ENCODE data around the gene ACCS.

ACCS gene, protein sequence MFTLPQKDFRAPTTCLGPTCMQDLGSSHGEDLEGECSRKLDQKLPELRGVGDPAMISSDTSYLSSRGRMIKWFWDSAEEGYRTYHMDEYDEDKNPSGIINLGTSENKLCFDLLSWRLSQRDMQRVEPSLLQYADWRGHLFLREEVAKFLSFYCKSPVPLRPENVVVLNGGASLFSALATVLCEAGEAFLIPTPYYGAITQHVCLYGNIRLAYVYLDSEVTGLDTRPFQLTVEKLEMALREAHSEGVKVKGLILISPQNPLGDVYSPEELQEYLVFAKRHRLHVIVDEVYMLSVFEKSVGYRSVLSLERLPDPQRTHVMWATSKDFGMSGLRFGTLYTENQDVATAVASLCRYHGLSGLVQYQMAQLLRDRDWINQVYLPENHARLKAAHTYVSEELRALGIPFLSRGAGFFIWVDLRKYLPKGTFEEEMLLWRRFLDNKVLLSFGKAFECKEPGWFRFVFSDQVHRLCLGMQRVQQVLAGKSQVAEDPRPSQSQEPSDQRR

DNA sequence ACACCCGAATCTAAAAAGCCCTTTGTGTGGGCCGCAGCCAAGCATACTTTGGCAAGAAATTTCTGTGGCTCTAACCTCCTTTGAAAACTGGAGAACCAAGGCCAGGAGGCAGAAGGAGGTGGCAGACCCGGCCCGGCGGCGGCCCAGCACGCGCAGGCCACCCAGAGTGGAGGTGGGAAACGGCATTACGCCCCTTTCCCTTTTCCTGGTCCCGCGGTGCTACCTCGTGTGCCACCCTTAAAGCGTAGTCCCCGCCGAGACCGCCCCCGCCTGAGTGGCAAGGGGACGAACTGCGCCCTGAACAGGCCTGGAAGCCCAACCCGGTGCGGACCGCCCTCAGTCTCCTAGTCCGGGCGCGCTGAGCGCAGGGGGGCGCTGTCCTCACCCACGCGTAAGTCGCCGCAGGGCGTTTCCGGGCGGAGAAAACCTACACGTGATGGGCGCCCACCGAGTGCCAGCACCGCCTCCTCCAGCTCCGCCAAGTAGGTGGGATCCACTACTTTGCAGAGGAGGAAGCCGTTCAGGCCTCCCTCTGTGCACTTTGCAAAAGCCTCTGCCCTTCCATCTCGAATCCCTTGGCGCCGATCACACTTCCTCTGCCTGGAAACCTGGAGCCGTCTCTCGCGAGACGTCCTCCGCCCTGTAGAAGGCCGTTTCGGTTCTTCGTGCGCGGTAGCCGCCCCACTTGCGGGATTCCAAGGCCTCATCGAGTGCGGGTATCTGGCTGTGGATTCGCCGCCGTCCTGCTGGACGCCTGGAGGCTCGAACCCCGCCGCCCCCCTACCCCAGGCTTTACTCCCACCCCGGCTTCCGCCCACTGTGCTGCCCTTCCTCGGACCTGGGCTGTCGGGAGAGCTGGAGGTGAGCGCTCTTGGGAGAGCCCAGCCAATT is at the start of gene ACCS:
Gene ACCS, plus strand, starts transcription at position 430 of the 891 bp plus-strand sequence. CDS start 1,358 bp downstream, outside the sequence.
- in situ Hi-C loops (cut with HindIII; ENCODE audit: low sequenced_read_pairs): no loop called here

DNA sequence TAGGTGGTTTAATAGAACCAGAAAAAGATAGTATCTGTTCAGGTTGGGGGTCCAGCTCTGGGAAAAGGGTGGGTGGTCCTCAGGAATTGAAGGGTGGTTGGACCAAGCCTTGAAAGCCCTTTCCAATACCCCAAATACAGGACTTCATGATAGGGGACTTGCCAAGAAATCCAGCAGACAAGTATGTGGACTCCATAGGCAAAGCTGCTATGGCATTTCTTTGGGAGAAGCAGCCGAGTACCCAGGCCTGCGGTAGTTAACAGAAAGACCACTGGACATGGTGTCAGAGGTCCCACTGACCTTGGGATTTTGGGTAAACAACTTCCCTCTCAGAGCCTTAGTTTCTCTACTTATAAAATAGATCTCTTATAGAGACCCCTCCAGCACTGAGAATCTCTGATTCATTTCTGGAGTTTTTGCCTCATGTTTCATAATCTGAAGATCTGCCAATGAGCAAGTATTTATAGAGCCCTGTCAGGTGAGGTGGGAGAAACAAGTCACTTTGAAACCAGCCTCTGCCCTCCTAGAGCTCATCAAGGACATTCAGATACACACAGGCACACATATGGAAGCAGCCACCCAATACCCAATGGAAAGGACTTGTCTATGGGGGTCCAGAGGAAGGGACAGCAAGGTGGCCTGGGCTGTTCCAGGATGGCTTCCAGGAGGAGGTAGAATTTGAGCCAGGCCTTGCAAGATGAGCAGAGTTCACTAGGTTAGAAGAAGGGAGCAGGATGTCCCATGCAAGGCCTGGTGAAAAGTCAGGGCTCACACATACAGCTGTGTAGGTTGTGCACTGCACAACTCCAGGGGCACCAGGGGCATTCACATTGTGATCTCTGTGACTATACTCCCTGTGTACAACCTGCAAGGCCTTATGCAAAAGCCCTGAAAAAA is 49.3 kb upstream of the ACCS start:
- in situ Hi-C loops (cut with HindIII; ENCODE audit: low sequenced_read_pairs): no loop called here

DNA sequence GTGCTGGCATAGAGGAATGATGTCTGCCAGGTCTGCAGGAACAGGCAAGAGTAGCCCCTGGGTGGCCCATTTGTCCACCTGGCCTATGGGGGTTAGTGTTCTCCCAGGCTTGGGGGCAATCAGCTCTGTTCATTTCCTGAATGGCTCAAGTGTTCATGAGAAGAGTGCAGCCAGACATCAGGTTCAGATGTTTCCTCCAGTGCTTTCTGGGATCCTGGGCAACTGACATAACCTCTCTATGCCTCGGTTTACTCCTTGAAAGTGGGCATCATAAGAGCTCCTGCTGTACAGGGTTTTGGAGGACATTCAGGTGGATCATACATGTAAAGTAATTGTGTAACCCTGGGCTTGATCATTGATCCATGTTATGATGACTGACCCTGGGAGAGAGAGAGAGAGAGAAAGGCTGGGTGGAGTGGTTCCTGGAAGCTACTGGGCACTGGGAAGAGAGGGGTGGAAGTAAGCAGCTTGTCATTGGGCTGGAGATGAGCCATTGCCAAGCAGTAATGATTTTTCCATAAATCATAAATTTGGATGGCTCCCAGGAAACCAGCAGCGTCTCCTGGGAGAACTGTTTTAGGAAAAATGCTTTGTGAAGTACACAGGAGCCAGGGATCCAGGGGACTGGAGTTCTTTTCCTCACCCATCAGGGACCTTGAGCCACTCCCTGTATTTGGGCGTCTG is 48.5 kb upstream of the ACCS start:
- in situ Hi-C loops (cut with HindIII; ENCODE audit: low sequenced_read_pairs): no loop called here

DNA sequence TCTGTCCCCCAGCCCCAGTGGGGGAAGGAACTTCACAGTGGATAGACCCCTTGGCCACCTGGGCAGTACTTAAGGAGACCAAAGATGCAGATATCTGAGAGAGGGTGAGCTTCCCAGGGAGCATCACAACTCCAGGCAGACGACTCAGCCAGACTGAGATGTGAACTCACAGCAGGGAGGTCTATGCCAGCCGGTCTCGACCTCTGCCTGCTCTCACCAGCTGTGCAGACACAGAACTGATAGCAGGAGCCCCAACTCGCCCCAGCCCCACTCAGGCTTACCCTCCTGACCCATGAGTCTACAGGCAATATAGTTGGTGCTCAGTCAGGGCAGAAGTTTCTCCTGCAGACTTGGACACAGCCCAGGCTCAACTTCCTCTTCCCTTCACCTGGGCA is 47.9 kb upstream of the ACCS start:
- in situ Hi-C loops (cut with HindIII; ENCODE audit: low sequenced_read_pairs): no loop called here

DNA sequence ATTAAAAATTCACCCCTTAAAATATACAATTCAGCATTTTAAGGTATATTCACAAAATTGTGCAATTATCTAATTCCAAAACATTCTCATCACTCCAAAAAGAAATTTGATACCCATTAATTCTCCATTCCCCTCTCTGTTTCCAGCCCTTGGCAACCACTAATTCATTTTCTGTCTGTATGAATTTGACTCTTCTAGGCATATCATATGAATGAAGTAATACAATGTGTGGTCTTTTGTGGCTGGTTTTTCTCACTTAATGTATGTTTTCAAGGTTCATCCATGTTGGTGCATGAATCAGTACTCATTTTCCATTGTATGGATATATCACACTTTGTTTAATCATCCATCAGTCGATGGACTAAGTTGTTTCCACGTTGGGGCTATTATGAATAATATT is 47.2 kb upstream of the ACCS start:
- in situ Hi-C loops (cut with HindIII; ENCODE audit: low sequenced_read_pairs): no loop called here

DNA sequence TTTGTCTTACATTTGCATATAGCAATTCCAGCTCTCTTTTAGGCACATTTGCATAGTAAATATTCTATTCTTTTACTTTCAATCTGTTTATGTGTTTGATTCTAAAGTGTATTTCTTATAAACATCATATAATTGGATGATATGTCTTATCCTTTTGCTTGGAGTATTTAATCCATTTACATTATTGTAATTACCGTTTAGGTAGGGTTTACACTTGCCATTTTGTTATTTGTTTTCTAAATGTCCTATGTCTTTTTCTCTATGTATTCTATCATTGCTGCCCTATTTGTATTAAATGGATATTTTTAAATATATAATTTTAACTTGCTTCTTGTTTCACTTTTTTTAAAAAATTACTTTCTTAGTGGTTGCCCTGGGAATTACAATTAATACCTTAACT is 41.1 kb upstream of the ACCS start:
- in situ Hi-C loops (cut with HindIII; ENCODE audit: low sequenced_read_pairs): no loop called here

DNA sequence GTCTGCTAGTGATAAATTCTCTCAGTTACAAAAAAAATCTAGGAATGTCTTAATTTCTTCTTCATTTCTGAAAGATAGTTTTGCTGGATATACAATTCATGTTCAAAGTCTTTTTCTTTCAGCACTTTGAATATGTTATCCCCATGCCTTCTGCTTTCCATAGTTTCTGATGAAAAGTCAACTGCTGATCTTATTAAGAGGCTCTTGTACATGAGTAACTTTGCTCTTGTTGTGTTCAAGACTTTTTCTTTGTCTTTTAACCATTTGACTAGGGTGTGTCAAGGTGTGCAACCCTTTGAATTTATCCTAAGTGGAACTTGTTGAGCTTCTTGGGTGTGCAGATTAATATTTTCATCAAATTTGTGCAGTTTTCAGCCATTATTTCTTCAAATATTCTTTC is 40.3 kb upstream of the ACCS start:
- in situ Hi-C loops (cut with HindIII; ENCODE audit: low sequenced_read_pairs): no loop called here

DNA sequence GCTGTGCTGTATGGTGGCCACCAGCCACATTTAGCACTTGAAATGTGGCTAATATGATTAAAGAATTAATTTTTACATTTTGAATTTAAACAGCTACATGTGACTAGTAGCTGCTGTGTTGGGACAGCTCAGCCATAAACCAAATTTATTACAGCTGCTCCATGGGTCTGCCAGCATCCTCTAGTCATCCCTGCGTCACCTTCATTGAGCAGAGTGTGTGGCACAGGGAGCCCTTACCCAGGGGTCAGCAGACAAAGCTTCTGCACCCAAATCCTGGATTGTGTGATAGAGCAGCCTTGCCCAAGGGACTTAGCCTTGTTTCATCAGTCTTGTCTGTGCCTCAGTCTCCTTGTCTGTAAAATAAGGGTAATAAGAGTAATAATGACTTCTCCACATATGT is 37.7 kb upstream of the ACCS start:
- in situ Hi-C loops (cut with HindIII; ENCODE audit: low sequenced_read_pairs): no loop called here

DNA sequence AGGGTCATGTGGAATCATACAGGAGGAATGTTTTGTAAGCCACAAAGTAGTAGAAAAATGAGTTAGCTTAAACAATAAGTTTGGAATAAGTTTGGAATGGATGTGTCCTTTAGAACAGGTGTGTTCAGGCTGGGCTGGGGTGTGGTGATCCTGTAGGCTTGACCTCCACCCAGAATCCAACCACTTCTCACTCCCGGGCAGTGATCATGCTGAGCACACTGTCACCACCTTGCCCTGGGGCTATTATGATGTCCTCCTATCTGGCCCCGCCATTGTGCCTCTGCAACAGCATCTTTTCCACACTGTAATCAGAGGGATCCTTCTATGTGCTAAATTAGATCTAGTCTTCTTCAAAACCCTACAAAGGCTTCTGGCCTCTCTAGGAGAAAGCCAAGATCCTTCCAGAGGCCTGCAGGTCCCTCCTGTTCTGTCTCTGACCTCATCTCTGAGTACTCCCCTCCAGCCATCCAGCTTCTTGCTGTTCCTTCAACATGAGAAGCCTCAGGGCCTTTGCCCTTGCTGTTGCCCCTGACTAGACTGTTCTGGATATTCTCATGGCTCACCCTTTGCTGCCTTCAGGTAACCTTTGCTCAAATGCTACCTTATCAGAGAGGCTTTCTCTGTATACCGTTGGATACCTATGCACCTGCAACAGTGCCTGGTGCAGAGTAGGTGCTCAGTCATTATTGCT is 37.1 kb upstream of the ACCS start:
- in situ Hi-C loops (cut with HindIII; ENCODE audit: low sequenced_read_pairs): no loop called here

DNA sequence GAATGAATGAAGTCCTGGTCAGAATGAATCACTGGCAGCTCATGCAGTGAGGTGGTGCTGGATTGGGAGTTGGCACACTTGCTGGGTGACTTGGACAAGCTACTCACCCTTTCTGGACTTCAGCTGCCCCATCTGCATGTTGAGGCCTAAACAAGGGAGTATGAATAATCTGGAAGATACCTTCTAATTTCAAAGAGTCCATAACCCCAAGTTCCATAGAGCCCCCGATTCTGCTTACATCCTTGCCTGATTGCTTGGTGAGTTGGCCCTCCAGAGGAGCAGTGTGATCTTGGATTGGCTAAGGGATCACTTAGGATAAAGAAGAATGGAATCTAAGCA is 36.6 kb upstream of the ACCS start:
- in situ Hi-C loops (cut with HindIII; ENCODE audit: low sequenced_read_pairs): no loop called here

DNA sequence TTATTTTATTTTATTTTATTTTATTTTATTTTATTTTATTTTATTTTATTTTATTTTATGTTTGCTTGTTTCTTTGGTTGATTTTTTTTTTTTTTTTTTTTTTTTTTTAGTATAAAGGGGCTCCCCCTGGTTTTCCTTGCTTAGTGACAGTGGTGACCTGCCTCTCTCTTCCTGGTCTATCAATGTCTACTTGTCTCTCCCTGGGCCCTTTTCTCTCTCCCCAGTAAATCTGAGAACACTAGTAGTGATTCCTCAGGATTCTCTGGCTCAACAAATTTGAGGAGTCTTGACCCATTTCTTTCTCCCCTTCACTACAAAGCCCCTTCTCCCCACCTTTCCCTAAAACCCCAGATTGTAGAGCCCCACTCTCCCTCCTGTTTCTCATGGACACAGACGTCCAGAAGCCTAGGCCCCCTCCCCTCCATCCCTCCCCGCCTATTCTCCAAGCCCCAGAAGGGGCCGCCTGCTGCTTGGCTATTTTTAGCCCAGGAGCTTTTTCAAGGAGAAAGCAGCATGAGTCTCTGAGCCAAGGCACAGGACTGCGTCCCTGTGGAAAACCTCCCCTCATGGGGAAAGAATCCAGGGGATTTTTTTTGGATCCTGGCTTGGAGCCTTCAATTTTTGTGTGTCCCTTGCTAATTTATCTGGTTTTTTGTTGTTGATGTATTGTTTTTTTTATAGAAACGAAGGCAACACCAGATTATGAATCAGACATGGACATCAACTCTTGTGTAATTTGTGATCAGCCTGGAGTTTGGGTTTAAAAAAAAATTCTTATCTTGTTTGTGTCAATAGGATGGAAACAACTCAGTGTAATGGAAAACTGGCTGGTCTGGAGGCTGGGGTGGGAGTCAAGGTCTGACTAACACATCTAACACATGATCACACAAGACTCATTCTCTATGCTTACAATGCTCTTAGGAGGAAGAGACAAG is 35.8 kb upstream of the ACCS start:
- in situ Hi-C loops (cut with HindIII; ENCODE audit: low sequenced_read_pairs): no loop called here

DNA sequence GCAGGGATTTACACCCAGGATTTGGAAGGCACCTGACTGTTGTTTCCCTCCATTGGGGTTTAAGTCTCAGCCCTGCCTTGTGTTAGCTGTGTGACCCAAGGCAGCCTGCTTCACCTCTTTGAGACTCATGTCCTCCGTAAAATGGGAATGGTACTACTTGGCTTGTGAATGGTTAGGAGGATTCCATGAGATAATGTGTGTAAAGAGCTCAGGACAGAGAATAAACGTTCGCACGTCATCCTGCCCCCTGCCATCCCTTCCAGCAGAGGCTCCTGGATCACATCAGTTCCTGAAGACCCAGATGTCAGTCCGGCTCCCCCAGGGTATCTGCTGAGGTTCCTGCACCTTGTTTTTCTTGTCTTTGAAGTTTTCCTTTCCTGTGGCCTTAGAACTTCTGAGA is 35.1 kb upstream of the ACCS start:
- in situ Hi-C loops (cut with HindIII; ENCODE audit: low sequenced_read_pairs): no loop called here

DNA sequence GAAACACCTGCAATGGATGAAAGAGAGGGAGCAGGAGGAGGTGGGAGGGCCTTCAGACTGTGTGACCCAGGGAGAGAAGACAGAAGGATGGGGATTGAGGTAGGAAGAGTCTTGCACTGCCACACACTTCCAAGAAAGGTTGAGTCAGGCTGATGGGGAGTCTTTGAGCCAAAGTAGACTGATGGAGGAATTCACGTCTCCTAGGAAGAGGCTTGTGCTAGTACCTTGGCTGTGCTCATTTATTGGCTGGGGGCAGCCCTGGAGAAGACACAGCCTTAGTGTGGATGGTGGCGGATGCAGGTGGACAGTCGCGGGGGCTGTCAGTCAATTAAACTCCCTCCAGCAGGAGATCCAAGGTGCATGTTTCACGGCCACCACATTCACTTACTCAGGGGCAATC is 34.5 kb upstream of the ACCS start:
- in situ Hi-C loops (cut with HindIII; ENCODE audit: low sequenced_read_pairs): no loop called here

DNA sequence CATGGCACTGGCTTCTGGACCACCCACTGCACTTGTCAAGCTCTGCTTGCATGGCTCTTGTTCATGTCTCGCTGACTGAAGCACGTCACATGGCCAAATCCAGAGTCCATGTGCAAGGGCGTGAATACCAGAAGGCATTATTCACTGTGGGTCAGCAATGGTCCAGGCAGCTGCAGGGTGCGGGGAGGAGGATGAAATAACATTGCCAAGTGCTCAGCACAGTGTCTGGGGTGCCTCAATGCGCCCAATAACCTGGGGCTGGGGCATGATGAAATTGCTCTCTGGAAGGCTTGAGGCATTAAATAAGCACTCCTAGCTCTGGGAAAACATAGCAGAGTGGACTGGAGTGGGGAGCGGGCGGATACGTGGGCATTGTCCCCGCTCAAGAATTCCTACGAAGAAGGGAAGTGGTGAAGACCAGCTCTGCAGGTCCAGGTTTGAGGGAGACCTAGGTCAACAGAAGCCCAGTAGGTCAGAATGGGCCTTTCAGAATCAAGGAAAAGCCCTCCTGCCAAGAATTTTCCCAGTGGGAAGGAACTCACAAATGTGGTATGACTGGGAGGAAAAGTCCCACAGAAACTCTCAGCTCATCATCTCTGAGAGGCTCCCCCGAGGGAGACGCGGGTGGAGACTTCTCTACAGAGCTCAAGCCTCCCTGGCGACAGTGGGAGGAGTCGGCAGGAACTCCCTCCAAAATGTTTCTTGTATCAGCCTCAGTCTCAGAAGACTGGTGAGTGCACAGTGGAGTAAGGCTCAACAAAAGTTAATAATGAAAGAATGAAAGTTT is 33.6 kb upstream of the ACCS start:
- in situ Hi-C loops (cut with HindIII; ENCODE audit: low sequenced_read_pairs): no loop called here

DNA sequence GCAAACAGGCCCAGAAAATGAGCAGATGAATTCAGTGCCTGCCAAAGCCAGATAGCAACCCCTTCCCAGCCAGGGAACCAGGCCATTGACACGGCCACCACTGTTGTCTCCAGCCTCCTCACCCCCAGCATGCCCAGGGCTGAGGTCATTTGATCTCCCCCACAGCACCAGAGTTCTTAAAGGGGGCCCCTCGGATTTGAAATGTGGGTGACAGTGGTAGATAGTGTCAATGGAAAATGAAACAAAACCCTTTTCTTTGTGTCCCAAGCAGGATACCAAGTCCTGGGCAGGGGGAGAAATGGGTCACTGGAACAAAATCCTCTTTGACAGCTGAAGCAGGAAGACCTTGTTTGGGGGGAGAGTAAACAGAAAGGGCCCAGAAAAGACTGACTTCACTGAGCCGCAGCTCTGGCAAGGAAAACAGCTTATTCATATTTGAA is 32.6 kb upstream of the ACCS start:
- in situ Hi-C loops (cut with HindIII; ENCODE audit: low sequenced_read_pairs): no loop called here

DNA sequence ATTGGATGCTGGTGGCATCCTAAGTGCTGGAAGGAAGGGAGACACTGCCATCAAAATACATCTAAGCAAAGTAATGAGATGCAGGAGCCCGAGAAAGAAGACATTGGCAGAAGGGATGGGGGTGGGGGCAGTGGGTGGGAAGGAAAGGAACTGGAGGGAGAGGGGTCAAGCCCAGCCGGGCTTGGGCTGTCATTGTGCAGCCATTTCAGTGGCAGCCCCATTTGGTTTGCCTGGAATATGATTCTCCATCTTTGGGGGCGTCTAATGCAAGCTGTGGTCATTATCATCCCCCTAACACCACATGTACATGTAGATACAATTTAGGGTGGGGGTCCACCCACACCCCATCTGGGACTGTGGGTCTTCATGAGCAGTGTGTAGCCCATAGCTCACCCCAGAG is 32.2 kb upstream of the ACCS start:
- in situ Hi-C loops (cut with HindIII; ENCODE audit: low sequenced_read_pairs): no loop called here

DNA sequence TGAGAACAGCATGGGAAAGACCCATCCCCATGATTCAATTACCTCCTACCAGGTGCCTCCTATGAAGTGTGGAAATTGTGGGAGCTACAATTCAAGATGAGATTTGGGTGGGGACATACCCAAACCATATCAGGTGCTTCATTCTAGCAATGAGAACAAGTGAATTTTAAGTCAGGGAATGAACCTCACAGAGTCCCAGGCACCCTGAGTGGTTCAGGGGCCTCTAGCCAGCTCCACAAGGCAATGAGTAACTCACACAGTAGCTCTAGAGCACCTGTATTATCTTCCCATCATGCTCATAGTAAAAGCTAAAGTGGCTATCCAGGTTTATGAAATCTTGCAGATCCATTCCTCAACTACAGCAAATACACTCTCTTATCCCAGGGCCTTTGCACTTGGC is 31.4 kb upstream of the ACCS start:
- in situ Hi-C loops (cut with HindIII; ENCODE audit: low sequenced_read_pairs): no loop called here
